K562 (cell line): Measurements from ENCODE around the gene C1QTNF5. TPM values are rescaled to one million over a fixed set of nuclear protein-coding genes. Genes with fewer than 3 reads are reported as not detected.

Experiments
- ATAC-seq: fragments of 200-7000 bp; cut with Tn5 transposase; 3 replicates; pipeline ENCODE4 v1.9.1; 2020; ENCODE audit warnings: moderate library complexity
- BruUV-seq: library from RNA; stranded (reverse); fragments of 400-500 nt; replicated peaks from 2 replicates; lab custom pipeline; 2021; lab: Mats Ljungman, UMichigan
- CTCF ChIA-PET: fragments of 300-600 bp; formaldehyde crosslinking; extraction: SDS; loops from one replicate; lab custom pipeline; 2021; ENCODE audit warnings: low intra/inter-chr PET ratio; lab: Yijun Ruan, JAX
- POLR2A ChIA-PET: fragments of 300-600, 350-650 bp; sonication (Branson Sonifier 250); formaldehyde crosslinking; extraction: SDS; loops from one replicate; lab custom pipeline; 2021; ENCODE audit warnings: antibody characterized with exemption, inconsistent platforms; lab: Yijun Ruan, JAX
- DNase-seq, 4 experiments: peaks; one replicate each; pipeline versions ENCODE4 v3.0.0 to v3.0.0-alpha.2; 2011 to 2018; ENCODE audit warnings: low spot score in 3 of 4, mixed read lengths in 3 of 4; ENCODE audit errors: extremely low read depth in 1 of 4
- FAIRE-seq: peaks from 2 replicates; lab custom pipeline; 2011; peaks lifted over from hg19 to GRCh38; lab: Jason Lieb, UNC
- H2AFZ ChIP-seq: 2 replicates; pipeline ENCODE4 v1.6.0; 2011; ENCODE audit warnings: low read depth, low read length, control low read depth, inconsistent platforms
- H3K27ac ChIP-seq: fragments of 200-600 bp; 3 replicates; pipeline ENCODE4 v1.8.0; 2011; ENCODE audit warnings: low read depth, mild to moderate bottlenecking, control low read depth, inconsistent platforms, low read length, moderate library complexity, mixed read lengths; ENCODE audit errors: extremely low read depth
- H3K27me3 ChIP-seq, 2 experiments: fragments of 300-600 bp in 1 of 2; 2 replicates in 1 of 2; 3 replicates in 1 of 2; pipeline versions ENCODE4 v1.6.0 to v1.8.0; 2011; ENCODE audit warnings: inconsistent platforms in 2 of 2, low read length in 2 of 2, mild to moderate bottlenecking in 1 of 2, mixed read lengths in 1 of 2, moderate library complexity in 1 of 2; ENCODE audit not compliant: control insufficient read depth in 2 of 2, insufficient read depth in 2 of 2
- H3K36me3 ChIP-seq: fragments of 300-600 bp; 3 replicates; pipeline ENCODE4 v1.8.0; 2011; ENCODE audit warnings: mild to moderate bottlenecking, low read length, inconsistent platforms; ENCODE audit not compliant: control insufficient read depth, insufficient read depth
- H3K4me1 ChIP-seq, 2 experiments: fragments of 200-600 bp in 1 of 2; replicated peaks in 1 of 2; 2 replicates in 1 of 2; 3 replicates in 1 of 2; pipeline versions ENCODE4 v1.5.1 to v1.8.0; 2011; ENCODE audit warnings: inconsistent platforms in 2 of 2, low read length in 2 of 2, mild to moderate bottlenecking in 1 of 2, mixed read lengths in 1 of 2, moderate library complexity in 1 of 2; ENCODE audit not compliant: control insufficient read depth in 2 of 2, insufficient read depth in 2 of 2
- H3K4me2 ChIP-seq: 2 replicates; pipeline ENCODE4 v1.6.1; 2011; ENCODE audit warnings: low read length, control low read depth, inconsistent platforms, mixed read lengths; ENCODE audit not compliant: insufficient read depth
- H3K4me3 ChIP-seq: fragments of 200-600 bp; sonication (generic), shearing (Covaris generic); 2 replicates; pipeline ENCODE4 v1.5.1; 2016; ENCODE audit warnings: control low read depth, inconsistent platforms
- H3K79me2 ChIP-seq: fragments of 200-600 bp; 3 replicates; pipeline ENCODE4 v1.8.0; 2011; ENCODE audit warnings: low read length, inconsistent platforms; ENCODE audit not compliant: control insufficient read depth, insufficient read depth
- H3K9ac ChIP-seq, 2 experiments: 2 replicates each; pipeline versions ENCODE4 v1.6.0 to v1.6.1; 2011; ENCODE audit warnings: low read depth in 2 of 2, low read length in 2 of 2, control low read depth in 1 of 2, inconsistent platforms in 1 of 2, mild to moderate bottlenecking in 1 of 2, mixed read lengths in 1 of 2; ENCODE audit not compliant: insufficient read depth in 1 of 2
- H3K9me1 ChIP-seq: one replicate; pipeline ENCODE4 v1.6.0; 2011; ENCODE audit warnings: inconsistent platforms, mild to moderate bottlenecking, low read length, moderate library complexity; ENCODE audit not compliant: control insufficient read depth, insufficient read depth
- H3K9me3 ChIP-seq: replicated peaks from 2 replicates; pipeline ENCODE4 v1.5.1; 2011; ENCODE audit warnings: low read depth, low read length, inconsistent platforms; ENCODE audit not compliant: control insufficient read depth, insufficient read depth
- H4K20me1 ChIP-seq: replicated peaks from 2 replicates; pipeline ENCODE4 v1.6.1; 2011; ENCODE audit warnings: low read length, inconsistent platforms, mixed read lengths; ENCODE audit not compliant: control insufficient read depth, insufficient read depth
- COPS2 ChIP-seq: fragments of 450-650 bp; conservative IDR thresholded peaks from 2 replicates; pipeline ENCODE4 v1.6.1; 2016; ENCODE audit warnings: mild to moderate bottlenecking, moderate library complexity
- E2F1 ChIP-seq: sonication (generic); formaldehyde crosslinking; IDR thresholded peaks from 2 replicates; pipeline ENCODE4 v1.8.1; 2023; ENCODE audit warnings: mild to moderate bottlenecking, missing genetic modification reagents, moderate library complexity
- NCOA1 ChIP-seq: fragments of 450-650 bp; IDR thresholded peaks from 2 replicates; pipeline ENCODE4 v1.6.1; 2016; ENCODE audit warnings: low read depth
- ZBTB8A ChIP-seq: fragments of 450-650 bp; IDR thresholded peaks from 2 replicates; pipeline ENCODE4 v1.6.1; 2018; ENCODE audit warnings: mild to moderate bottlenecking, moderate library complexity; ENCODE audit not compliant: partially characterized antibody
- ZKSCAN1 ChIP-seq: fragments of 150-350 bp; IDR thresholded peaks from 2 replicates; pipeline ENCODE4 v1.6.1; 2016; ENCODE audit warnings: low read depth, low read length
- ZNF165 ChIP-seq: fragments of 250-450 bp; sonication (Bioruptor Pico); IDR thresholded peaks from 2 replicates; pipeline ENCODE4 v1.4.0; 2020; ENCODE audit warnings: borderline replicate concordance
- WGBS: fragments of 100-300 bp; shearing (Covaris generic); methylation state at CpG from one replicate; pipeline ENCODE4 v1.1.6; 2016; ENCODE audit warnings: low coverage, mixed read lengths; ENCODE audit not compliant: insufficient coverage; ENCODE audit errors: missing lambda C conversion rate; 5-methylcytosine and 5-hydroxymethylcytosine counted together
- in situ Hi-C: fragments of 300-500 bp; cut with MboI; formaldehyde crosslinking; loops from 4 replicates; pipeline ENCODE4 v1.15.0; 2018; ENCODE audit warnings: inconsistent platforms, mixed read lengths
- intact Hi-C: fragments of 100-400 bp; cut with micrococcal nuclease; formaldehyde crosslinking; loops from 2 replicates; pipeline ENCODE4 v1.14.2; 2022
- polyA plus RNA-seq, 8 experiments: library from polyadenylated mRNA; depleted of rRNA in 4 of 8; stranded (reverse) in 5 of 8; unstranded in 3 of 8; fragments of >200 nt; fragmentation: Nextera tagmentation in 2 of 8; fragmentation: Illumina TruSeq in 1 of 8; extraction: Ambion mirVana in 2 of 8; extraction: Trizol in 1 of 8; gene quantifications; 2 replicates each; pipeline versions ENCODE4 v1.2.1 to v1.2.3, GENCODE V29; 2011 to 2014; ENCODE audit warnings: inconsistent platforms in 1 of 8, missing spikeins in 1 of 8
- total RNA-seq, 7 experiments: library from RNA; depleted of rRNA in 6 of 7; stranded (reverse); fragments of >200 nt in 6 of 7; fragmentation: Illumina TruSeq in 2 of 7; extraction: Trizol in 2 of 7; gene quantifications; 2 replicates each; pipeline versions ENCODE4 v1.2.1 to v1.2.3, GENCODE V29; 2011 to 2021; ENCODE audit warnings: low replicate concordance in 1 of 7
- TF ChIP-seq, protein P1 (sequence below): fragments of 450-650 bp; IDR thresholded peaks from 2 replicates; pipeline ENCODE4 v1.6.1; 2017; ENCODE audit warnings: antibody characterized with exemption, mild to moderate bottlenecking
- TF ChIP-seq, protein P2 (sequence below): fragments of 450-650 bp; formaldehyde crosslinking; IDR thresholded peaks from 2 replicates; pipeline ENCODE4 v1.4.0; 2022; ENCODE audit warnings: missing genetic modification characterization

Gene C1QTNF5
- total and polyA plus RNA-seq, 9 of the 15 experiments (the other 6 are each of a cell fraction or from before 2014, with no cell fraction given): 0.07 to 0.76 (median 0.24) TPM; not detected in 1

- no TSS peak for BruUV-seq
- intact Hi-C loops (loop anchor here (10.0 kb wide), 1 partner anchor 864 kb away; the partner anchor contains the start of gene OAF), in situ Hi-C loops (no loop called here)
- ChIA-PET POLR2A (no interaction called here), CTCF (no interaction called here)
- Histone ChIP-seq H3K79me2 (no peaks in the 10 kb centered on the region), H3K9me1 (no peaks in the 10 kb centered on the region), H3K4me1 (peaks cover 4% of the 10 kb centered on the region in 2 experiments; a peak in 4 of 5 replicates), H4K20me1 (no peaks in the 10 kb centered on the region; the same call in 1 of the 2 replicates), H3K36me3 (peaks cover 13% of the 10 kb centered on the region; the same call in 1 of the 3 replicates), H3K4me2 (no peak overlapping the region), H3K4me3 (no peak overlapping the region), H3K27me3 (peaks cover 0 to 6% of the 10 kb centered on the region in 2 experiments; a peak in 3 of 5 replicates), H3K27ac (no peak overlapping the region), H3K9me3 (no peaks in the 10 kb centered on the region), H3K9ac (no peak overlapping the region), H2AFZ (no peak overlapping the region)
- TF ChIP-seq ZNF165: no peak
- TF ChIP-seq ZKSCAN1: peak; percentile 61; the same call in 1 of the 2 replicates
- WGBS: 18% methylated on average over 2 of the region's 2 CpGs
- DNase-seq: no peak
- no peak for FAIRE-seq
- no peak for ATAC-seq
Measured at GRCh38 chr11:119351232-119351631, 10.5 kb upstream of the C1QTNF5 start.

- no peak for DNase-seq
- H3K4me3 ChIP-seq: no peak overlapping the region
- BruUV-seq: no TSS peak
- peaks cover 4 to 7% of the 10 kb centered on the region in 2 experiments; a peak in 4 of 5 replicates for H3K4me1 ChIP-seq
- H3K79me2 ChIP-seq: no peaks in the 10 kb centered on the region
- in situ Hi-C loops: no loop called here
- 39% methylated on average over 5 of the region's 6 CpGs for WGBS
- ATAC-seq: no peak
- CTCF ChIA-PET: no interaction called here
- H3K9me3 ChIP-seq: no peaks in the 10 kb centered on the region
- H2AFZ ChIP-seq: peak overlapping the region; percentile 68
- H3K27me3 ChIP-seq: peaks cover 0 to 10% of the 10 kb centered on the region in 2 experiments; a peak in 3 of 5 replicates
- no peak overlapping the region for H3K4me2 ChIP-seq
- no peaks in the 10 kb centered on the region for H3K9me1 ChIP-seq
- H3K36me3 ChIP-seq: peaks cover 8% of the 10 kb centered on the region; the same call in 1 of the 3 replicates
- POLR2A ChIA-PET: interaction anchor here (1.2 kb wide), 1 partner anchor 11 kb away, joined by 8 read pairs; no protein-coding TSS in a partner anchor
- H3K27ac ChIP-seq: no peak overlapping the region
- H3K9ac ChIP-seq: no peak overlapping the region; a peak in 1 of 4 replicates
- FAIRE-seq: no peak
- H4K20me1 ChIP-seq: no peaks in the 10 kb centered on the region; the same call in 1 of the 2 replicates
- intact Hi-C loops: loop anchor here (10.0 kb wide), 1 partner anchor 864 kb away; the partner anchor contains the start of gene OAF
- TF ChIP-seq COPS2 (no peak), ZBTB8A (no peak), NCOA1 (no peak), E2F1 (CRISPR knock-in tag) (no peak)
- TF ChIP-seq, protein P1, sequence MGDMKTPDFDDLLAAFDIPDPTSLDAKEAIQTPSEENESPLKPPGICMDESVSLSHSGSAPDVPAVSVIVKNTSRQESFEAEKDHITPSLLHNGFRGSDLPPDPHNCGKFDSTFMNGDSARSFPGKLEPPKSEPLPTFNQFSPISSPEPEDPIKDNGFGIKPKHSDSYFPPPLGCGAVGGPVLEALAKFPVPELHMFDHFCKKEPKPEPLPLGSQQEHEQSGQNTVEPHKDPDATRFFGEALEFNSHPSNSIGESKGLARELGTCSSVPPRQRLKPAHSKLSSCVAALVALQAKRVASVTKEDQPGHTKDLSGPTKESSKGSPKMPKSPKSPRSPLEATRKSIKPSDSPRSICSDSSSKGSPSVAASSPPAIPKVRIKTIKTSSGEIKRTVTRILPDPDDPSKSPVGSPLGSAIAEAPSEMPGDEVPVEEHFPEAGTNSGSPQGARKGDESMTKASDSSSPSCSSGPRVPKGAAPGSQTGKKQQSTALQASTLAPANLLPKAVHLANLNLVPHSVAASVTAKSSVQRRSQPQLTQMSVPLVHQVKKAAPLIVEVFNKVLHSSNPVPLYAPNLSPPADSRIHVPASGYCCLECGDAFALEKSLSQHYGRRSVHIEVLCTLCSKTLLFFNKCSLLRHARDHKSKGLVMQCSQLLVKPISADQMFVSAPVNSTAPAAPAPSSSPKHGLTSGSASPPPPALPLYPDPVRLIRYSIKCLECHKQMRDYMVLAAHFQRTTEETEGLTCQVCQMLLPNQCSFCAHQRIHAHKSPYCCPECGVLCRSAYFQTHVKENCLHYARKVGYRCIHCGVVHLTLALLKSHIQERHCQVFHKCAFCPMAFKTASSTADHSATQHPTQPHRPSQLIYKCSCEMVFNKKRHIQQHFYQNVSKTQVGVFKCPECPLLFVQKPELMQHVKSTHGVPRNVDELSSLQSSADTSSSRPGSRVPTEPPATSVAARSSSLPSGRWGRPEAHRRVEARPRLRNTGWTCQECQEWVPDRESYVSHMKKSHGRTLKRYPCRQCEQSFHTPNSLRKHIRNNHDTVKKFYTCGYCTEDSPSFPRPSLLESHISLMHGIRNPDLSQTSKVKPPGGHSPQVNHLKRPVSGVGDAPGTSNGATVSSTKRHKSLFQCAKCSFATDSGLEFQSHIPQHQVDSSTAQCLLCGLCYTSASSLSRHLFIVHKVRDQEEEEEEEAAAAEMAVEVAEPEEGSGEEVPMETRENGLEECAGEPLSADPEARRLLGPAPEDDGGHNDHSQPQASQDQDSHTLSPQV: no peak
- TF ChIP-seq, protein P2, sequence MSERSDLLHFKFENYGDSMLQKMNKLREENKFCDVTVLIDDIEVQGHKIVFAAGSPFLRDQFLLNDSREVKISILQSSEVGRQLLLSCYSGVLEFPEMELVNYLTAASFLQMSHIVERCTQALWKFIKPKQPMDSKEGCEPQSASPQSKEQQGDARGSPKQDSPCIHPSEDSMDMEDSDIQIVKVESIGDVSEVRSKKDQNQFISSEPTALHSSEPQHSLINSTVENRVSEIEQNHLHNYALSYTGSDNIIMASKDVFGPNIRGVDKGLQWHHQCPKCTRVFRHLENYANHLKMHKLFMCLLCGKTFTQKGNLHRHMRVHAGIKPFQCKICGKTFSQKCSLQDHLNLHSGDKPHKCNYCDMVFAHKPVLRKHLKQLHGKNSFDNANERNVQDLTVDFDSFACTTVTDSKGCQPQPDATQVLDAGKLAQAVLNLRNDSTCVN (CRISPR knock-in tag): no peak
Measured at GRCh38 chr11:119350302-119350701, 9.6 kb upstream of the C1QTNF5 start.
